ENCODE measurements around the gene FER. TPM values are rescaled to one million over a fixed set of nuclear protein-coding genes. Genes with fewer than 3 reads are reported as not detected.

FER gene
- total and polyA plus RNA-seq, 12 donors: 3.5 to 37.5 (median 27.0) TPM

DNA sequence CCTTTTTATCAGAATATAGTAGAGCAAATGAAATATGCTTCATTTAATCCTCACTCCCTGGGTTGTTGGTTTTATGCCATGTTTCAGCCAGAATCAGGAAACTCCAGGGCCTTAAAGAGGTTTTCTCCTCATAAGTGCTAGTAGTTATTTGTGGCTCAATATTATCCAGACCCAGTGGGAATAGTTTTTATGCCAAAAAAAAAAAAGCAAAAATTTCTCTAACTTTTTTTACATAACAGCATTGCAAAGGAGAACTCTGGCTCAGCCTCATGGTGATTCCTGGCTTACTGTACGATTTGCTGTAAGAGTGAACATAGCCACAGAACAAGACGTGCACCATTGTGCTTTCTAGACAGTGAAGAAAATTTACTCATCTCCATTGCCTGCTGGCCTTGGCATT, 429.5 kb downstream of the FER start:
- no peak for TF ChIP-seq POLR2A (IDR thresholded peaks at IDR 0.05)
- TF ChIP-seq, protein P1, sequence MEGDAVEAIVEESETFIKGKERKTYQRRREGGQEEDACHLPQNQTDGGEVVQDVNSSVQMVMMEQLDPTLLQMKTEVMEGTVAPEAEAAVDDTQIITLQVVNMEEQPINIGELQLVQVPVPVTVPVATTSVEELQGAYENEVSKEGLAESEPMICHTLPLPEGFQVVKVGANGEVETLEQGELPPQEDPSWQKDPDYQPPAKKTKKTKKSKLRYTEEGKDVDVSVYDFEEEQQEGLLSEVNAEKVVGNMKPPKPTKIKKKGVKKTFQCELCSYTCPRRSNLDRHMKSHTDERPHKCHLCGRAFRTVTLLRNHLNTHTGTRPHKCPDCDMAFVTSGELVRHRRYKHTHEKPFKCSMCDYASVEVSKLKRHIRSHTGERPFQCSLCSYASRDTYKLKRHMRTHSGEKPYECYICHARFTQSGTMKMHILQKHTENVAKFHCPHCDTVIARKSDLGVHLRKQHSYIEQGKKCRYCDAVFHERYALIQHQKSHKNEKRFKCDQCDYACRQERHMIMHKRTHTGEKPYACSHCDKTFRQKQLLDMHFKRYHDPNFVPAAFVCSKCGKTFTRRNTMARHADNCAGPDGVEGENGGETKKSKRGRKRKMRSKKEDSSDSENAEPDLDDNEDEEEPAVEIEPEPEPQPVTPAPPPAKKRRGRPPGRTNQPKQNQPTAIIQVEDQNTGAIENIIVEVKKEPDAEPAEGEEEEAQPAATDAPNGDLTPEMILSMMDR (IDR thresholded peaks at IDR 0.05): no peak
- Histone ChIP-seq H3K4me3 (no peak overlapping the region), H3K4me1 (replicated peaks in 1 of 2) (peaks cover 0 to 8% of the 10 kb centered on the region in 2 donors), H3K27me3 (no peaks in the 10 kb centered on the region), H3K36me3 (replicated peaks in 1 of 2) (no peaks in the 10 kb centered on the region), H3K9me3 (replicated peaks in 1 of 3) (no peaks in the 10 kb centered on the region), H3K27ac (no peak overlapping the region)
- no peak for DNase-seq
- intact Hi-C loops (cut with DNase I): no loop called here
- WGBS, 4 donors: 54 to 61% (median 57%) methylated on average over 2 of the region's 2 CpGs

DNA sequence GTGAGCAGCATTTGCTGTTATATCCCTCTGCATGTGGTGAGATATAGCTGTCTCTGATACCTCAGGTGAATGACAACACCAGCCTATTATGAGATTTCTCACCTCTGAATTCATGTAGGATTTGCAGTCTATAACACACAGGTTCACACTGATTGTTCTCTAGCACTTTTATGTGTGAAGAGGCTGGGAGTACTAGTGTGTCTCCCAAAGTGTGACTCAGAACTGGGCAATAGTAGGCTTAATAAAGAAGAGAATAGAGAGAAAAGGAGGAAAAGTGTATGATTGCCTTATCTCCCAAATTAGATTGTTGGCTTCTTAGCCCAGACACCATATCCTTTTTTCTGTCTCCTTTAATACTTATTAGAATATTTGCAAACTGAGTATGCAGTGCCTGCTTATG, 430.1 kb downstream of the FER start:
- H3K36me3 ChIP-seq (replicated peaks in 1 of 2): no peaks in the 10 kb centered on the region
- intact Hi-C loops (cut with DNase I): no loop called here
- no peak overlapping the region for H3K27ac ChIP-seq
- H3K4me1 ChIP-seq (replicated peaks in 1 of 2): peaks cover 0 to 8% of the 10 kb centered on the region in 2 donors
- no peak for DNase-seq
- TF ChIP-seq, protein P1 (IDR thresholded peaks at IDR 0.05): no peak
- TF ChIP-seq POLR2A (IDR thresholded peaks at IDR 0.05): no peak
- H3K27me3 ChIP-seq: no peaks in the 10 kb centered on the region
- no peak overlapping the region for H3K4me3 ChIP-seq
- H3K9me3 ChIP-seq (replicated peaks in 1 of 3): no peaks in the 10 kb centered on the region

DNA sequence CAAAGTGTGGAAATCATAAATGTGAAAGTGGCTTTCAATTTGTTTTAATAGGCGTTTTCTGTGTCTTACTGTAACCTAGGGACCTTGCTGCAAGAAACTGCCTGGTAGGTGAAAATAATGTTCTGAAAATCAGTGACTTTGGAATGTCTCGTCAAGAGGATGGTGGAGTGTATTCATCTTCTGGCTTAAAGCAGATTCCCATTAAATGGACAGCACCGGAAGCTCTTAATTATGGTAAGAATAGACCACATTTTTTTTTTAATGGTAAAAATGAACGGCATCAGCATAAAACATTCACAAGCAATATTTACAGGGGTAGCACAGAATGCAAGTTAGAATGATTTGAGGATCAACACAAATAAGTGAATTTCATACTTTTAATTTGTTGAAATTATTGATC, 433.0 kb downstream of the FER start:
- TF ChIP-seq POLR2A (IDR thresholded peaks at IDR 0.05): no peak
- TF ChIP-seq, protein P1 (IDR thresholded peaks at IDR 0.05): no peak
- H3K36me3 ChIP-seq (replicated peaks in 1 of 2): no peaks in the 10 kb centered on the region
- 94 to 97% (median 95%) methylated on average over 4 of the region's 4 CpGs for WGBS, 4 donors
- no peaks in the 10 kb centered on the region for H3K27me3 ChIP-seq
- peaks cover 0 to 8% of the 10 kb centered on the region in 2 donors for H3K4me1 ChIP-seq (replicated peaks in 1 of 2)
- H3K27ac ChIP-seq: no peak overlapping the region
- no peaks in the 10 kb centered on the region for H3K9me3 ChIP-seq (replicated peaks in 1 of 3)
- H3K4me3 ChIP-seq: no peak overlapping the region
- intact Hi-C loops (cut with DNase I): no loop called here
- no peak for DNase-seq

DNA sequence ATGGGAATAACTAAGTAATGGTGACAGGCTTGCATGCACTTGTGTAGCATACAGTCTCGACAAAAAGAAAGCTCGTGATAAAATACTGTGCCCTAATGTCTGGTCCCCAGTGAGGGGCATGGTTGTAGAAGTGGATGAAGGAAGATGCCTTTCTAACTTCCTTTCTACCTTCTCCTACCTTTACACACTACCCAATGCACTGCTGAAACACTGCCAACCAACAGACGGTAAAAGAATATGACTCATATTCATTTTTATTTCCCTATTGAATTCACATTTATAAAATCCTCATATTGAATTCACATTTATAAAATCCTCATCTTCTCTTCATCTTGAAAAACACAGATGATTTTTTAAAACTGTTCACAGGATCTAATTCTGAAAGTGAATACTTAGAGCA, 439.1 kb downstream of the FER start:
- TF ChIP-seq, protein P1 (IDR thresholded peaks at IDR 0.05): no peak
- no peak for TF ChIP-seq POLR2A (IDR thresholded peaks at IDR 0.05)
- Histone ChIP-seq H3K27ac (no peak overlapping the region), H3K36me3 (replicated peaks in 1 of 2) (peaks cover 0 to 7% of the 10 kb centered on the region in 2 donors), H3K27me3 (no peaks in the 10 kb centered on the region), H3K9me3 (replicated peaks in 1 of 3) (no peaks in the 10 kb centered on the region), H3K4me1 (replicated peaks in 1 of 2) (peaks cover 4 to 14% of the 10 kb centered on the region in 2 donors), H3K4me3 (no peak overlapping the region)
- DNase-seq: no peak
- intact Hi-C loops (cut with DNase I): no loop called here
- 73 to 83% (median 80%) methylated on average over 3 of the region's 3 CpGs for WGBS, 4 donors
